Lower lobe of right lung (tissue), 2 donors: Measurements from ENCODE around the gene CCR9. TPM values are rescaled to one million over a fixed set of nuclear protein-coding genes. Genes with fewer than 3 reads are reported as not detected.

Experiments used
- ATAC-seq, 2 donors: fragments of 200-7000 bp; cut with Tn5 transposase; one replicate each; pipeline ENCODE4 v1.9.1; 2020 to 2022; ENCODE audit warnings: mild to moderate bottlenecking in 2 of 2, moderate library complexity in 2 of 2
- DNase-seq: peaks from one replicate; pipeline ENCODE4 v3.0.0-alpha.2; 2020
- H3K27ac ChIP-seq: fragments of 200-600 bp; one replicate; pipeline ENCODE4 v1.8.0; 2022
- H3K27me3 ChIP-seq: fragments of 200-600 bp; one replicate; pipeline ENCODE4 v1.8.0; 2022; ENCODE audit warnings: low read depth
- H3K36me3 ChIP-seq: fragments of 200-600 bp; one replicate; pipeline ENCODE4 v1.8.0; 2022; ENCODE audit warnings: mild to moderate bottlenecking
- H3K4me1 ChIP-seq: fragments of 200-600 bp; one replicate; pipeline ENCODE4 v1.8.0; 2022
- H3K4me3 ChIP-seq: fragments of 200-600 bp; one replicate; pipeline ENCODE4 v1.8.0; 2022; ENCODE audit warnings: mild to moderate bottlenecking
- H3K9me3 ChIP-seq: fragments of 200-600 bp; one replicate; pipeline ENCODE4 v1.8.0; 2022
- CTCF ChIP-seq: fragments of 200-600 bp; IDR thresholded peaks from one replicate; pipeline ENCODE4 v1.8.0; 2022; ENCODE audit warnings: antibody characterized with exemption, mild to moderate bottlenecking
- intact Hi-C: fragments of 100-400 bp; cut with DNase I; formaldehyde crosslinking; loops from one replicate; pipeline ENCODE4 v1.11.0; 2022
- total RNA-seq: library from RNA; stranded (reverse); fragmentation: NEBNext Ultra II Directional; extraction: Animal tissue kit (Norgen Biotek cat#: 25700); gene quantifications from one replicate; pipeline ENCODE4 v1.2.1, GENCODE V29; 2021
- donor health status: DM: no; HTN: yes; CAD: no; lungs with severe emphysema.

Gene CCR9
- total RNA-seq, 1 donor from 2014 or later = not detected

- H3K4me3 ChIP-seq = no peak overlapping the region
- ATAC-seq (no peak), DNase-seq (no peak)
- H3K36me3 ChIP-seq = peaks cover 100% of the 10 kb centered on the region
- H3K4me1 ChIP-seq = no peaks in the 10 kb centered on the region
- H3K27me3 ChIP-seq = no peaks in the 10 kb centered on the region
- intact Hi-C loops = no loop called here
- no peaks in the 10 kb centered on the region for H3K9me3 ChIP-seq
- no peak for TF ChIP-seq CTCF
- H3K27ac ChIP-seq = no peak overlapping the region
These were observed 65.6 kb downstream of the CCR9 start for GRCh38 chr3:45951946-45952345.

- intact Hi-C loops = no loop called here
- no peaks in the 10 kb centered on the region for H3K4me1 ChIP-seq
- H3K4me3 ChIP-seq = no peak overlapping the region
- peaks cover 100% of the 10 kb centered on the region for H3K36me3 ChIP-seq
- no peak for ATAC-seq
- DNase-seq = no peak
- TF ChIP-seq CTCF = no peak
- no peaks in the 10 kb centered on the region for H3K9me3 ChIP-seq
- H3K27ac ChIP-seq = no peak overlapping the region
- no peaks in the 10 kb centered on the region for H3K27me3 ChIP-seq
These were observed 66.1 kb downstream of the CCR9 start for GRCh38 chr3:45952456-45952855.

Other genes starting within 250 kb of the CCR9 start
- 80.5 TPM for gene SACM1L, start 197.1 kb upstream of the CCR9 start, total RNA-seq
- gene SLC6A20, start 90.0 kb upstream of the CCR9 start, total RNA-seq = 4.2 TPM
- gene LZTFL1, start 44.4 kb upstream of the CCR9 start, total RNA-seq = 26.8 TPM
- 4.3 TPM for gene CXCR6, start 56.9 kb downstream of the CCR9 start, total RNA-seq
- 40.9 TPM for gene FYCO1, start 109.3 kb downstream of the CCR9 start, total RNA-seq
- gene XCR1, start 140.9 kb downstream of the CCR9 start, total RNA-seq = 0.32 TPM